HG02840 (cell line): Measurements from ENCODE around the gene LGMN.

Source experiments
- ATAC-seq: cut with Tn5 transposase; IDR thresholded peaks from one replicate; pipeline ENCODE4 v1.9.1; 2021; ENCODE audit warnings: mild to moderate bottlenecking, moderate library complexity, moderate number of reproducible peaks; ENCODE audit not compliant: unreplicated experiment, low FRiP score

The LGMN gene

GRCh38 chr14:92658160-92658559 is 90.3 kb downstream of the LGMN start:
- no peak for ATAC-seq

- ATAC-seq = no peak
These were observed 90.8 kb downstream of the LGMN start for GRCh38 chr14:92657457-92658142.

DNA sequence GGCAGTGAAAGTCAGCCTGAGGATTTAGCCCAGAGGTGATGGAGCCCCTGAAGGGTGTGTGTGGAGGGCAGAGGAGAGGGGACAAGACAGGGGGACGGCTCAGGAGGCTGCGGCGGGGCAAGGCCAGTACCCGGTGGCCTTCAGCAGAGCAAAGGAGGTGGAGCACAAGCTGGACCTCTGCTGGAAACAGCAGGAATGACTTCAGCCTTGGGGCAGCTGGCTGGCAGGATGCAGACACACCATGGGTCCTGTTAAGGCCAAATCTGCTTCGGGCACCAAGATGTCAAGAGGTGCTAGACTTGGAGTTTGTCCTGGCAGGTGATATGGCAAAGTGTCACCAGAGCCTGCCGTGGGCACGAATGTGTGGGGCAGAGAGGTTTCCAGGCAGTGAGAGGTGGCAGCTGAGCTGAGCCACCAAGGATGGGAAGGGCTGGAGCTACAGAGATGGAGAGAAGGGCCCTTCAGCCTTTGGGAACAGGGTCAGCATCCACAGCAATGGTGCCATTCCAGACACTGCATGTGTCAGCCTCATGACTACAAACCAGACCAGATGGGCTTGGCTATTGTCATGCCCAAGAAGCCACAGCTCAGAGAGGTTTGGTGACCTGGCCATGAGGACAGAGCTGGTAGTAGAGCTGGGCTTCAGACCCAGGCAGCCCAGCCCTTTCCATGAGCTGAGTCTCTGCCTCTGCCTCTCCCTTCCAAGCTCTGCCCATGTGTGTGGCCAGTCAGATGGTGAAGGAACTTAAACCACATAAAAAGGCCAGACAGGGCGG is 91.9 kb downstream of the LGMN start:
- ATAC-seq = no peak

DNA sequence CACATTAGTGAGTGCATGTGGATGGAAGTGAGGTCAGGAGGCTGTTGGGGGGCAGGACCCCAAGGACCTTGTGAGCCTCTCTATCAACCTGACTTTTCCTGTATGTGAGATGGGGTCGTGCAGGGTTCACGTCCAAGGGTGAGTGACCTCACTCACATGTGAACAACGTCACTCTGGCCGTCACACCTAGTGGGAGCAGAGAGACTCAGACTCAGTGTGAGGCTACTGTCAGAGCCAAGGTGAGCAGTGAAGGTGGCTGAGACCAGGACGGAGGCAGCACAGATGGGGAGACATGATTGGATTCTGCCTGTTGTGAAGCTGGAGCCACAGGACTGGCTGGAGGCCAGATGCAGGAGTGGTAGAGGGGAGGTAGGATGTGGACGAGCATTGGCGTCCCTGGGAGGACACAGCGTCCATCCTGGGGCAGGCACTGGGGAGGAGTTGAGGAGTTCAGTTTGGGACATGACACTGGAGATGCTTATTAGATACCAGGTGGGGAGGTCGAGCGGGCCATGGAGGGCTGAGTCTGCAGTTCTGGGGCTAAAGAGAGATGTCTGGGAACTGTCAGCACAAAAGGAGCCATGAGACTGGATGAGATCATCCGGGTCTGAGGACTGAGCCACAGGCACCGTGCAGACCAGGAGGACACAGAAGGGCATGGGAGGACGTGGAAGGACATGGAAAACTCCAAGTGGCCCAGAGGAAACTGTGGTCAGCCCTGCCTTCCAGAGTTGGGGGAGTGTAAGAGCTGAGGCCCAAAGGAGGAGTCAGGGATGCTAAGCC is 92.8 kb downstream of the LGMN start:
- ATAC-seq = no peak

DNA sequence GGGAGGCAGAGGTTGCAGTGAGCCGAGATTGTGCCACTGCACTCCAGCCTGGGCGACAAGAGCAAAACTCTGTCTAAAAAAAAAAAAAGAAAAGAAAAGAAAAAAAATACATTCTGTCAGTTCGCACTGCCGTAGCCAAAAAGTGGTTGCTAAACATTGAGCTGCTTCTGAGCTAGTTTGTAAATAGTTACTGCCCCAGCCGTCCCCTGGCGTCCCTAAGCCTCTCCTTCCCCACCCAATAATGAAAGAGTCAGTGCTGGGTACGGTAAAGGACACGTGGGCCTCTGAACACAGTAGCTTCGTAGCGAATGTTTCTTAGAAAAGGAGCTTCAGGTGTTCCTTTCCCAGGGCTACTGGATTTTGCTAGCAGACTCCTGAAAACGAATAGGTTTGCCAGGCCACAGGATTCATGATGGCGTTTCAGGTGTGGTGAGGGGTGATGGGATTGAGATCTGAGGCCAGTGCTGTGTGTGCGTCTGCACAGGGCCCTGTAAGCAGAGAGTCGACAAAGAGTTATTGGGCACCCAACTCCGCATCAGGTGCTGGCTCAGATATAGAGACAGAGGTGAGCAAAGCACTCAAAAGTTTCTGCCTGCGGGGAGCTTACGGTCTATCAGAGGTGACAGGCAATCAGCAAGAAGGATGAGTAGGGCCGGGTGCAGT is 94.1 kb downstream of the LGMN start:
- no peak for ATAC-seq
